ENCODE measurements around the gene HDAC4.

Gene HDAC4

DNA sequence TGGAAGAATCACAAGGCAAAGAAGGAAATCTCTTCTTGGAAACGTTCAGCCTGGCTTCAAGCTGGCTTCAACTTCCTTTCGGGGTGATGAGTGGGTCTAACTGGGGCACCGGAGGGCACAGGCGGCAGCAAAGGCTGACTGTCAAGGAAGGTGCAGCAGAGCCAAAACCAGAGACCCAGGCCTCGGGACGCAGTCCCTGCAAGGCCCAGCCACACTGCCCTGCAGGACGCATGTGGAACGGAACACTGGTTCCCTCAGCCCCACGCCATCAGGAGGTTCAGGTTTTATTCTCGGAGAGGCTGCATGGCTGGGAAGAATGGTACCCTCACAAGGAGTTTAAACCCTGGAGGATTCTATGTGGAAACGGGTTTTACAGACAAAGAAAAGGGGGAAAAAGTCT, 165.5 kb downstream of the HDAC4 start:
- H3K4me3 ChIP-seq (ENCODE audit: low read length): no peak overlapping the region
- TF ChIP-seq, protein P1, sequence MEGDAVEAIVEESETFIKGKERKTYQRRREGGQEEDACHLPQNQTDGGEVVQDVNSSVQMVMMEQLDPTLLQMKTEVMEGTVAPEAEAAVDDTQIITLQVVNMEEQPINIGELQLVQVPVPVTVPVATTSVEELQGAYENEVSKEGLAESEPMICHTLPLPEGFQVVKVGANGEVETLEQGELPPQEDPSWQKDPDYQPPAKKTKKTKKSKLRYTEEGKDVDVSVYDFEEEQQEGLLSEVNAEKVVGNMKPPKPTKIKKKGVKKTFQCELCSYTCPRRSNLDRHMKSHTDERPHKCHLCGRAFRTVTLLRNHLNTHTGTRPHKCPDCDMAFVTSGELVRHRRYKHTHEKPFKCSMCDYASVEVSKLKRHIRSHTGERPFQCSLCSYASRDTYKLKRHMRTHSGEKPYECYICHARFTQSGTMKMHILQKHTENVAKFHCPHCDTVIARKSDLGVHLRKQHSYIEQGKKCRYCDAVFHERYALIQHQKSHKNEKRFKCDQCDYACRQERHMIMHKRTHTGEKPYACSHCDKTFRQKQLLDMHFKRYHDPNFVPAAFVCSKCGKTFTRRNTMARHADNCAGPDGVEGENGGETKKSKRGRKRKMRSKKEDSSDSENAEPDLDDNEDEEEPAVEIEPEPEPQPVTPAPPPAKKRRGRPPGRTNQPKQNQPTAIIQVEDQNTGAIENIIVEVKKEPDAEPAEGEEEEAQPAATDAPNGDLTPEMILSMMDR (conservative IDR thresholded peaks at IDR 0.05; ENCODE audit: low read depth, low read length): no peak
- no peak for DNase-seq (ENCODE audit: low read depth)

DNA sequence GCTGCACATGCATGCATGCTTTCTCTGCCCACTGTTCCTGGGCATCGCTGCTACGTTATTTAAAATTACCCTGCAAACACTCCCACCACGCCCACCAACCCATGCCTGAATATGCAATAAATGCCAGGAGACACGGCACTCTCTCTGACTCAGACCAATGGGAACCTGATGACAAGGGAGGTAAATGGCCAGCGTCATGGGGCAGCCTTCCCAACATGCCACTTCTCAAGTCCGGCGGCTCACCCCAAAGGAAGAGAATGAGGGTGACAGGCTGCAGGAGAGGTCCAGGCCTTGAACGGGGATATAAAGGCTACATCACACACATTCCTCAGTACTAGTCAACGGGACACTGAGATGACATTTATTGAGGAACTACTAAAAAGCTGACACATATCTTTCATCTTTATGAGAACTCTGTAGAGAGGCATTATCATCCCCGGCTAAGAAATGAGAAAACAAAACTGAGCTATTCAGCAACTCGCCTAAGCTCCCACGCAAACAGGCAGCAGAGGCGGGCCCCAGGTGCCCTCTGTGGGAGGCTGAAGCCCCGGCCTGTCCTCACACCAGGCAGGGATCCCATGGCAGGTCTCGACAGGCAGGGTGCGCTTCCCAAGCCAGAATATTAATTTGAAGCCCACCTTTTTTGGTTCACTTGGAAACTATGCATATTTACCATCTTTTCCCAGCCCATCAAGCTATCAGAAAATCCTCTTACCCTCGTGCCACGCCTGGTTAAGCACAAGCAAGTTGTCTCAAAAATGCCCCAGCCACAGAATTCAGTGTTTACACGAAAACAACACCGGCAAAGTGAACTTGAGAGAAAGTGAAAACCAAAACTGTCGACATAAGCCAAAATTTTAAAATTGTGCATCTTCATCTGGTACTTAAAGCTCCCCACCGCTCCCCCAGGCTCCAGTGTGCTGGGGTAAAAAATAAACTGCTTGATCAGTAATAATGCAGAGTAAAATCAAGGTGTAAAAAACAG, 166.3 kb downstream of the HDAC4 start:
- no peak for DNase-seq (ENCODE audit: low read depth)
- TF ChIP-seq, protein P1 (conservative IDR thresholded peaks at IDR 0.05; ENCODE audit: low read depth, low read length): no peak
- no peak overlapping the region for H3K4me3 ChIP-seq (ENCODE audit: low read length)

DNA sequence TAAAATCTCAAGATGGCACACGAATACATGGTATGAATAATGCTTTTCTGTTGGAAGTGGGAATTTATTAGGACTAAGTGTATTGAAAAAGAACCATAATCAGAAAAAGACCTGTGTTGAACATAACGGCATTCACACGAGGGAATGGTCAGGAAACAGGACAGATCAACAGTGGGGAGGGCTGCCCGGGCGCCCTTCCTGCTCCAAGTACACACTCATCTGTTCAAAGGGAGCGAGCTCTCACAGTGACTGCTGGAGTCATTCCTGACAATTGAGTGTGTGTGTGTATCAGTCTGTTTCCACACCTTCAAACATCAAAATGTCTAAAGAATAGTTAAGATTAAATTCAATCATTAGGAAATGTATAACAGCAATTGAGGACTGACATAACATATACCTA, 167.2 kb downstream of the HDAC4 start:
- H3K4me3 ChIP-seq (ENCODE audit: low read length): no peak overlapping the region
- DNase-seq (ENCODE audit: low read depth): no peak
- TF ChIP-seq, protein P1 (conservative IDR thresholded peaks at IDR 0.05; ENCODE audit: low read depth, low read length): no peak

DNA sequence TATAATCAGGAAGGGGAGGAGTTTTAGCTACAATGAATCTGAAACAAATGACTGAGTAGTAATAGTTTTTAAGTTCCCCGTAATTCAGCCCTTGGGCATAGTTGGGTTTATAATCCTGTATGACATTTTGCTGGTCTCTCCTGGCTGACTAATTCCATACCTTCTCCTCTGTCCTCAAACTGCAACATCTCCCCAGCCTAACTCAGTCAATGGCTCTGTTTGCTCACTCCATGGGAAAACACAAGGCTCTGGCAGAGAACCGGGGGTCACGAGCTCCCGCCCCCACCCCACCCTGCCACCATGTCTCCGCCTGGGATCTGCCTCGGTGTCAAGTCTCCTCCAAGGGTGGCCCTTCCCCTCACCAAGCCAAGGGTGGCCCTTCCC, 168.6 kb downstream of the HDAC4 start:
- no peak overlapping the region for H3K4me3 ChIP-seq (ENCODE audit: low read length)
- TF ChIP-seq, protein P1 (conservative IDR thresholded peaks at IDR 0.05; ENCODE audit: low read depth, low read length): no peak
- DNase-seq (ENCODE audit: low read depth): no peak

DNA sequence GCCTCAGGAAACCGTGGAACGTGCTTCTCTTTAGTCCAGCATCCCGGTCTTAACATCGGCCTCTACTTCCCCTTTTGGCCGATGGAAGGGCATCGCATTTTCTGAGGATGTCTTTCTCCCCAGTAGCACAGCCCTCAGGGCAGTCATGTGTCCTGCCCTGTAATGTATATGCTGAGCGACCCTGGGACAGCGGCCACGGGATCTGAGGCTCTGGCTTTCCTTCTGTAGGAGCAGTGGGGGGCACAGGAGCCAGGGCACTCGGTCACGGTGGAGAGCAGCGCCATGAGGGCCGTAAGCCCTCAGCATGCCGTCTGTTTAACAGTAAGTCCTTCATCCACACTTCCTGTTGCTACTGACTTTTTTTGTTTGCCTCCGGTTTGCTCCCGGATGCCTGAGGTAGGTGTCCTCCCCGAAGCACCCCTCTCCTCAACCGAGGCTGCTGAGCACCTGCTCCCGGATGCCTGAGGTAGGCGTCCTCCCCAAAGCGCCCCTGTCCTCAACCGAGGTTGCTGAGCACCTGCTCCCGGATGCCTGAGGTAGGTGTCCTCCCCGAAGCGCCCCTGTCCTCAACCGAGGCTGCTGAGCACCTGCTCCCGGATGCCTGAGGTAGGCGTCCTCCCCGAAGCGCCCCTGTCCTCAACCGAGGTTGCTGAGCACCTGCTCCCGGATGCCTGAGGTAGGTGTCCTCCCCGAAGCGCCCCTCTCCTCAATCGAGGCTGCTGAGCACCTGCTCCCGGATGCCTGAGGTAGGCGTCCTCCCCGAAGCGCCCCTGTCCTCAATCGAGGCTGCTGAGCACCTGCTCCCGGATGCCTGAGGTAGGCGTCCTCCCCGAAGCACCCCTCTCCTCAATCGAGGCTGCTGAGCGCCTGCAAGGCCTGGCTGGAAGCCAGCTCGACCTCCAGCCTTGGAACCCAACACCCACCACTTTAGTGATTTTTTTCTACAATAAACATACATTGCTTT, 169.3 kb downstream of the HDAC4 start:
- TF ChIP-seq, protein P1 (conservative IDR thresholded peaks at IDR 0.05; ENCODE audit: low read depth, low read length): no peak
- no peak overlapping the region for H3K4me3 ChIP-seq (ENCODE audit: low read length)
- no peak for DNase-seq (ENCODE audit: low read depth)

DNA sequence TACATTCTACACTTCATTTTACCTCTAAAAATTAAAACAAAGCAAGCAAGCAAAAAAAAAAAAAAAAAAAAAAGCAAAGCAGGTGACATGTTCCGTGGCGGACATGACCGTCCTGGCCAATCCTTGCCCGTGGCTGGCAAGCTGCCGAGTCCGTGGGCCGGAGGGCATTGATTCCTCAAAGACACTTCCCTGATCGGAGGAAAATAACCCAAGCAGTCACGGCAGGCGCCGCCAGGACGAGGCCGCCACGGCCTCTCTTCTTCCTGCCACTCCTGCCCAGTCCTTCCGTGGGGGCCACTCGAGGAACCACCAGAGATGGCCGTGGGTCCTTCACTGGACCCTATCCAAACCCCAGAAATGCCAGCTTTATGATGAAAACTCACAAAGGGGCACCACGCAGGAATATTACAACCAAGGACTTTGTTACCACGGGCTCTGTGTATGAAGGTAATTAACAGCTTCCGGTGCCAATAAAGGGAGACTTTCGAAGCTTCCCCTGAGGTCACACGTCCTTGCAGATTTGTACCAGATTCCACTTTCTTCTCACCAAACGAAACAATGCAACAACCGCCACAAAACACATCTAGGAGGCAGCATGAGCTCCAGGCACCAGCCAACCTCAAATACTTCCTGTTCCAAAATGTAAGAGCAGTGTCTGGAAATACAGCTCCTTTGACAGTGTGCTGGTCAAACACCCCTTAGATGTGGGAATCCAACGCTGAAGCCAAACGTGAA, 170.3 kb downstream of the HDAC4 start:
- no peak for DNase-seq (ENCODE audit: low read depth)
- H3K4me3 ChIP-seq (ENCODE audit: low read length): no peak overlapping the region
- TF ChIP-seq, protein P1 (conservative IDR thresholded peaks at IDR 0.05; ENCODE audit: low read depth, low read length): no peak

All from retinal pigment epithelial cell (primary cell).